22Rv1 (cell line): ENCODE results near the gene HAUS6.
"Not testable (repeated sequence)": the region's sequence is repeated elsewhere in the genome, so short reads cannot be mapped to it uniquely, and the experiment has no call there.

Experiments used
- H3K27ac ChIP-seq: fragments of 450-650 bp; 2 replicates; pipeline ENCODE4 v1.5.1; 2017
- ZFX ChIP-seq: fragments of 450-650 bp; IDR thresholded peaks from 2 replicates; pipeline ENCODE4 v1.6.1; 2017; ENCODE audit warnings: antibody characterized with exemption, borderline replicate concordance
- TF ChIP-seq, protein P1 (sequence below): fragments of 450-650 bp; IDR thresholded peaks from 2 replicates; pipeline ENCODE4 v1.5.1; 2017; ENCODE audit warnings: mild to moderate bottlenecking

Gene HAUS6

DNA sequence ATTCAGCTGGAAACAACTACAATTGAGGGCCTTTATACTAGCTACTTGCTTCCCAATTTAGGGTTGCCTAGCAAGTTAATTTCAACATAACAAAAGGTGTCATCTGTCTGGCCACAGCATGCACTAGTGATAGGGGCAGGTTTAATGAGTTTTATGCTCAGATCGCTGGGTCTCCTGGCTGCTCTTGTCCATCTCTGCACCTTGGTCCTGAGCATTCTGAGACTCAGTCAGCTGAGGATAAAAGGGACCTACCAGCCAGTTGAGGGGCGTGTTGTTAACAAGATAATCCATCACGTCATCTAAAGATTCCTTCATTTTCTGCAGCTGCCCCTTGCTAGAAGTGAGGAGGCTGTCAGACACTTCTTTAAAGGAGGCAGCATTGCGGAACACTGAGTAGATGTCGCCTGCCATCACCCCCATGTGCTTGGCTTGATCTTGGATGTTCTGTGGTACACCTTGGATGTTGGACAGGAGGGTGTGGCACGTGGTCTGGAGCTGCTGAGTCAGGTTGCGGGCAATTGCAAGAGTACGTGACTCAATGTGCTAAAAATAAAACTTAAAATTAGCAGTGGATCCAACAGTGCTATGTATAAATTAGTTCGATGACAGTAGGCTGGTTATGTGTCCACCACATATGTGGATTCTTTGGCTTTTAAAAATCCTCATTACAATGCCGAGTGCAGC, 13.5 kb upstream of the HAUS6 start:
- TF ChIP-seq ZFX = no peak
- TF ChIP-seq, protein P1, sequence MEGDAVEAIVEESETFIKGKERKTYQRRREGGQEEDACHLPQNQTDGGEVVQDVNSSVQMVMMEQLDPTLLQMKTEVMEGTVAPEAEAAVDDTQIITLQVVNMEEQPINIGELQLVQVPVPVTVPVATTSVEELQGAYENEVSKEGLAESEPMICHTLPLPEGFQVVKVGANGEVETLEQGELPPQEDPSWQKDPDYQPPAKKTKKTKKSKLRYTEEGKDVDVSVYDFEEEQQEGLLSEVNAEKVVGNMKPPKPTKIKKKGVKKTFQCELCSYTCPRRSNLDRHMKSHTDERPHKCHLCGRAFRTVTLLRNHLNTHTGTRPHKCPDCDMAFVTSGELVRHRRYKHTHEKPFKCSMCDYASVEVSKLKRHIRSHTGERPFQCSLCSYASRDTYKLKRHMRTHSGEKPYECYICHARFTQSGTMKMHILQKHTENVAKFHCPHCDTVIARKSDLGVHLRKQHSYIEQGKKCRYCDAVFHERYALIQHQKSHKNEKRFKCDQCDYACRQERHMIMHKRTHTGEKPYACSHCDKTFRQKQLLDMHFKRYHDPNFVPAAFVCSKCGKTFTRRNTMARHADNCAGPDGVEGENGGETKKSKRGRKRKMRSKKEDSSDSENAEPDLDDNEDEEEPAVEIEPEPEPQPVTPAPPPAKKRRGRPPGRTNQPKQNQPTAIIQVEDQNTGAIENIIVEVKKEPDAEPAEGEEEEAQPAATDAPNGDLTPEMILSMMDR = no peak
- no peak overlapping the region for H3K27ac ChIP-seq

DNA sequence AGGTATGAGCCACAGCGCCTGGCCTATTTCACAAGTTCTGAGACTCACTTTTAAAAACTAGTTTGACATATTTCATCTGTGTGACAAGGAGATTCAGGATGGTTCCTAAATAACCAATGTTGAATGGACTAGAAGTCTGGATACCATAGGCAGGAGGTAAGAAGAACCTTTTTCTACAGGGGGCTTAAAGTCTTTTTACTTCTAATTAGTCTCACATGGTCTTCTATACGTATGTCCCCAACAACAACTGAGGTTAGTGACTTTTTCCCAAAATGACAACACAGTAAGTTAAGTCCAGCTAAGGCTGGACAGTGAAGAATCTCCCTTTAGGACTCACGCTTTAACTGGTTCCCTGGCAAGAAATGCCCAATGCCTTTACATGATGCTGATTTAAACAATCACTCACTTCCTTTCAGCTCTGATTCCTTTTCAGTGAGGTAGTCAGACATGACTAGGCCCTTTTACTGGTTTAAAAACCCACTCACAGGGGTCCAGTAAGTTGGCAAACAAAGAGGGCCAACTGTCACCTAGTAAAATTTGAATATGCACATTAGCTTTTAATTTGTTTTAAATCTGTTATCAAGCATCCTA, 12.1 kb upstream of the HAUS6 start:
- TF ChIP-seq, protein P1 = no peak
- no peak for TF ChIP-seq ZFX
- no peak overlapping the region for H3K27ac ChIP-seq

DNA sequence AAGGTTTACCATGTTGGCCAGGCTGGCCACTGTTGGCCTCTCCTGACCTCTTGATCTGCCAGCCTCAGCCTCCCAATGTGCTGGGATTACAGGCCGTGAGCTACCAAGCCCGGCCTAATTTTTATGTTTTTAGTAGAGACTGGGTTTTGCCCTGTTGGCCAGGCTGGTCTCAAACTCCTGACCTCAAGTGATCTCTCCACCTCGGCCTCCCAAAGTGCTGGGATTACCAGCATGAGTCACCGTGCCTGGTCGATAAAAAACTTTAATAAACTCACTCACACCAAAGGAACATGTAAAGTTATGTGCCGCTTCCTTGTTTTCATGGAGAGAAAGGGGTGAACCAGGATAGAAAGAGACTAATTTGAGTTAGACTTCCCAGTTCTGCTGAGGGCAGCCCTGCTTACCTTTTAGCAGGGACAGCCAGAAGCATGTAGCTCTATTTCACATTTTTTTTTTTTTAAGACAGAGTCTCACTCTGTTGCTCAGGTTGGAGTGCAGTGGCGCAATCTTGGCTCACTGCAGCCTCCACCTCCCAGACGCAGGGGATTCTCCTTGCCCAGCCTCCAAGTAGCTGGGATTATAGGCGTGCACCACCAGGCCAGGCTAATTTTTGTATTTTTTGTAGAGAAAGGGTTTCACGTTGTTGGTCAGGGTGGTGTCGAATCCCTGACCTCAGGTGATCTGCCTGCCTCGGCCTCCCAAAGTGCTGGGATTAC, 11.4 kb upstream of the HAUS6 start:
- TF ChIP-seq ZFX = no peak
- TF ChIP-seq, protein P1 = no peak
- H3K27ac ChIP-seq = no peak overlapping the region

DNA sequence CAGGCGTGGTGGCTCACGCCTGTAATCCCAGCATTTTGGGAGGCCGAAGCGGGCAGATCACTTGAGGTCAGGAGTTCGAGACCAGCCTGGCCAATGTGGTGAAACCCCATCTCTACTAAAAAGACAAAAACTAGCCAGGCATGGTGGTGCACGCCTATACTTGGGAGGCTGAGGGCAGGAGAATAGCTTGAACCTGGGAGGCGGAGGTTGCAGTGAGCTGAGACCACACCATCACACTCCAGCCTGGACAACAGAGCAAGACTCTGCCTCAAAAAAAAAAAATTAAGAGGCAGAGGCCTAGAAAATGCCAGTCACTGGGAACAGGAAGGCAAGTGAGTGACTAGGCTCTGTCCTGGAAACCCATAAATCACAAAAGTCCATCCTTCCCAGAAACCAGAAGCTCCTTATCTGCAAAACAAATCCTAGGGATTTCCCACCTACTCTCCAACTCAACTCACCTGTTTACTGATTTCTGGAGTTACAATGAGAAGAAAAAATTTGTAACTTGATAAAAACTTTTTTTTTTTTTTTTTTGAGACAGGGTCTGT, 10.4 kb upstream of the HAUS6 start:
- not testable (repeated sequence) for H3K27ac ChIP-seq

DNA sequence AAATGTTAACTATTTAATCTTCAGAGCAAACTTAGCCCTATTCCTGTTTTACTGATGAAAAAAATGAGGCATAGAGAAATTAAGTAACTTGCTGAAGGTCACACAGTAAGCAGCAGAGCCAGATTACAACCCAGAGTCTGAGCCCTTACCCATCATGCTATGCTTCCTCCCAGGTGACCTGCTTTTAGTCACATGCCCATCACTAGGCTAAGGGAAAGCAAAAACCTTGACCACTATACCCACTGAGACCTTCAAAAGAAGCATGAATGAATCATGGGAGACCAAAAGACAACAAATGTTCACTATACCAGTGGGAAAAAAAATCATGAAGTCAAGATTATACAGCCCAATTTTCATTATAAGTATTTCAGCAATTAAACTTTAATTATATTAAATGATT, 5.3 kb upstream of the HAUS6 start:
- H3K27ac ChIP-seq = no peak overlapping the region
- TF ChIP-seq, protein P1 = no peak
- no peak for TF ChIP-seq ZFX

DNA sequence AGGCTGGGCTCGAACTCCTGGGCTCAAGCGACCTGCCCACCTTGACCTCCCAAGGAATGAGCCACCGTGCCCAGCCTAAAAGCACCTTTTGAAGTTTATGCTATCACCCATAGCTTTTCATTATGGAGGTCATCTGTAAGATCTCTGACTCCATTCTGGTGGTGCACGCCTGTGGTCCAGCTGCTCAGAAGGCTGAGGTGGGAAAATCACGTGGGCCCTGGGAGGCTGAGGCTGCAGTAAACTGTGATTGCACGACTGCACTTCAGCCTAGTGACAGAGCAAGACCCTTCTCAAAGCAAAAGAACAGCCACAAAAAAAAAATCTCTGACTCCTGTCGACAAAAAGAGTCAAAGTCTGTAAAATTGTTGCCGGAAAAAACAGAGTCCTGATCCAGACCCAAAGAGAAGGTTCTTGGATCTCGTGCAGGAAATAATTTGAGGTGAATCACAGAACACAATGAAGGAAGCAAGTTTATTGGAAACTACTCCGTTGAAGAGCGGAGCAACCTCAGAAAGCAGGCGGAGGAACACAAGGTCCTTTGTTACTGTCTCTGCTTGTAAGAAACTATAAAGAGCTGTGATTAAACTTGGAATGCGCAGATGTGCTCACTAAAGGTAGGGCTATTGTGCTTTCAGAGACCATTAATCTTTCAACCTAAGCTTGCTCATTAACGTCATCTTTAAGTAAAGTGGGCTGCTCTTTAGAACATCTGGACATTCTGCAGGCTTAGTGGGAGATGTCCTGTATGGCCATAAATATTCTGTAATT, 2.0 kb upstream of the HAUS6 start:
- TF ChIP-seq ZFX = no peak
- TF ChIP-seq, protein P1 = no peak
- H3K27ac ChIP-seq = 0 out of 2 replicates have a peak overlapping the region, but pooled peaks have one; percentile 22

DNA sequence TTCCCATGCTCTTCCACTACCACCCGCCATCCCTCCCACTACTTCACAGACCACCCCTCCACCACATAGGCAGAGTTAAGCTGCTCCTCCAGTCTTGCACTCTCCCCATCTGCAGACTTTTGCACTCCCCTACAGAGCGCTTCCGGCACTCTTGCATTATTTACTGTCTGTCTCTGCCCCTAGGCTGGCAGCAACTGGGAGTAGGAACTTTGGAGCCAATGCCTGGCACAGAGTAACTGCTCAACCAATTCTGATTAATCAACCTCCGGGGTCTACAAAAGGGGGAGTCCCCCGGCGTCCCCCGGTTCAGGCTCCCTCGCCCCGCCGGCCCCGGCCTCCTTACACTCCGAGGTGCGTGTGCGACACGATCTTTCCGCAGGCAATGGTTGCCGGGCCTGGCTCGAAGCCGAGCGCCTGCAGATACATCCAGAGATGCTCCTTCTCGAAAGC, 498 bp downstream of the HAUS6 start:
- TF ChIP-seq, protein P1 = no peak
- no peak for TF ChIP-seq ZFX
- H3K27ac ChIP-seq = peak overlapping the region; percentile 83
